ENCODE measurements around the gene SEC14L3.
"Not testable (repeated sequence)": the region's sequence is repeated elsewhere in the genome, so short reads cannot be mapped to it uniquely, and the experiment has no call there.

The SEC14L3 gene

DNA sequence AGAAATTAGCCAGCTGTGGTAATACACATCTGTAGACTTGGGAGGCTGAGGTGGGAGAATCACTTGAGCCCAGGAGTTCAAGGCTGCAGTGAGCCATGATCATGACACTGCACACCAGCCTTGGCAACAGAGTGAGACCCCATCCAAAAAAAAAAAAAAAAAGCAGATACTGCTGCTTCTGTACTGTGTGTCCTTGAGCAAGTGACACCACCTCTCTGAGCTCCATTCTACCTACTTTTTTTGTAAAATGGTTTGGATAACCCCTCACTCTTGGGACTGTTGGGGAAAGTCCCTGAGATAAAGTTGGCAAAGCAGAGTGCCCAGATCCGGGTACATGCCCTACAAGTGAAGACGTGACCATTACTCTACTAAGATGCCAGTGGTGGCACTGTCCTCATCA lies 2.7 kb downstream of the SEC14L3 start:
- no peak for DNase-seq (ENCODE audit: low read depth, low spot score)
- H3K4me3 ChIP-seq (ENCODE audit: low read depth, low read length) = no peak overlapping the region
- TF ChIP-seq, protein P1, sequence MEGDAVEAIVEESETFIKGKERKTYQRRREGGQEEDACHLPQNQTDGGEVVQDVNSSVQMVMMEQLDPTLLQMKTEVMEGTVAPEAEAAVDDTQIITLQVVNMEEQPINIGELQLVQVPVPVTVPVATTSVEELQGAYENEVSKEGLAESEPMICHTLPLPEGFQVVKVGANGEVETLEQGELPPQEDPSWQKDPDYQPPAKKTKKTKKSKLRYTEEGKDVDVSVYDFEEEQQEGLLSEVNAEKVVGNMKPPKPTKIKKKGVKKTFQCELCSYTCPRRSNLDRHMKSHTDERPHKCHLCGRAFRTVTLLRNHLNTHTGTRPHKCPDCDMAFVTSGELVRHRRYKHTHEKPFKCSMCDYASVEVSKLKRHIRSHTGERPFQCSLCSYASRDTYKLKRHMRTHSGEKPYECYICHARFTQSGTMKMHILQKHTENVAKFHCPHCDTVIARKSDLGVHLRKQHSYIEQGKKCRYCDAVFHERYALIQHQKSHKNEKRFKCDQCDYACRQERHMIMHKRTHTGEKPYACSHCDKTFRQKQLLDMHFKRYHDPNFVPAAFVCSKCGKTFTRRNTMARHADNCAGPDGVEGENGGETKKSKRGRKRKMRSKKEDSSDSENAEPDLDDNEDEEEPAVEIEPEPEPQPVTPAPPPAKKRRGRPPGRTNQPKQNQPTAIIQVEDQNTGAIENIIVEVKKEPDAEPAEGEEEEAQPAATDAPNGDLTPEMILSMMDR (IDR thresholded peaks at IDR 0.05; ENCODE audit: low read depth, low read length) = no peak

DNA sequence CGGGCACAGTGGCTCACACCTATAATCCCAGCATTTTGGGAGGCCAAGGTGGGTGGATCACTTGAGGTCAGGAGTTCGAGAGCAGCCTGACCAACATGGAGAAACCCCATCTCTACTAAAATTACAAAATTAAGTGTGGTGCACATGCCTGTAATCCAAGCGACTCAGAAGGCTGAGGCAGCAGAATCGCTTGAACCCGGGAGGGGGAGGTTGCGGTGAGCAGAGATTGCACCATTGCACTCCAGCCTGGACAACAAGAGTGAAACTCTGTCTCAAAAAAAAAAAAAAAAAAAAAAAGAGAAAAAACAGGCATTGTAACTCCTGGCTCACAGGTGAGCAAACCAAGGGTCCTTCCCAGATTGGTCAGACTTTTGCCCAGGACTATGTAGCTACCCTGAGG lies 11.3 kb downstream of the SEC14L3 start:
- in situ Hi-C loops (cut with HindIII; ENCODE audit: low sequenced_read_pairs); DNase-seq (ENCODE audit: low read depth, low spot score): not testable (repeated sequence)

More for the DNA sequence above, 2.7 kb downstream of the SEC14L3 start:
- in situ Hi-C loops (cut with HindIII; ENCODE audit: low sequenced_read_pairs) = no loop called here

DNA sequence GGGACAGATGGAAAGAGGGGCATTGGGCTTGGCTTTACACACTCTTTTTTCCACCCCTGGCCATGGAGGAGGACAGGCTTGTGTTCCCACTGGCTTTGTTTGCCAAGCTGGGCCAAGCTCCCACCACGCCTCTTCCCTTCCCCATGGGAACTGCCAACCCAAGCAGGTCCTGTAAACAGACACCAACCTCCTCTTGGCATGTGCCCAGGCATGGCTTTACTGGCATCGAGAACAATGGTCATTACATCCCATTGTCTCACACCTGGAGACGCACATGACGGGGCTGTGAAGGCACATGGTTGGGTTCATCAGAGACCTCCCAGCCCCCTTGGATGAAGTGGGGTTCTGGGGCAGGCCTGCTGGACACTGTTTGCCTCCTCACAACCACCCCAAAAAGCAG lies 11.7 kb downstream of the SEC14L3 start:
- in situ Hi-C loops (cut with HindIII; ENCODE audit: low sequenced_read_pairs) = no loop called here
- H3K4me3 ChIP-seq (ENCODE audit: low read depth, low read length) = no peak overlapping the region
- DNase-seq (ENCODE audit: low read depth, low spot score) = no peak
- TF ChIP-seq, protein P1 (IDR thresholded peaks at IDR 0.05; ENCODE audit: low read depth, low read length) = no peak

More for the DNA sequence above, 11.3 kb downstream of the SEC14L3 start:
- H3K4me3 ChIP-seq (ENCODE audit: low read depth, low read length) = not testable (repeated sequence)

DNA sequence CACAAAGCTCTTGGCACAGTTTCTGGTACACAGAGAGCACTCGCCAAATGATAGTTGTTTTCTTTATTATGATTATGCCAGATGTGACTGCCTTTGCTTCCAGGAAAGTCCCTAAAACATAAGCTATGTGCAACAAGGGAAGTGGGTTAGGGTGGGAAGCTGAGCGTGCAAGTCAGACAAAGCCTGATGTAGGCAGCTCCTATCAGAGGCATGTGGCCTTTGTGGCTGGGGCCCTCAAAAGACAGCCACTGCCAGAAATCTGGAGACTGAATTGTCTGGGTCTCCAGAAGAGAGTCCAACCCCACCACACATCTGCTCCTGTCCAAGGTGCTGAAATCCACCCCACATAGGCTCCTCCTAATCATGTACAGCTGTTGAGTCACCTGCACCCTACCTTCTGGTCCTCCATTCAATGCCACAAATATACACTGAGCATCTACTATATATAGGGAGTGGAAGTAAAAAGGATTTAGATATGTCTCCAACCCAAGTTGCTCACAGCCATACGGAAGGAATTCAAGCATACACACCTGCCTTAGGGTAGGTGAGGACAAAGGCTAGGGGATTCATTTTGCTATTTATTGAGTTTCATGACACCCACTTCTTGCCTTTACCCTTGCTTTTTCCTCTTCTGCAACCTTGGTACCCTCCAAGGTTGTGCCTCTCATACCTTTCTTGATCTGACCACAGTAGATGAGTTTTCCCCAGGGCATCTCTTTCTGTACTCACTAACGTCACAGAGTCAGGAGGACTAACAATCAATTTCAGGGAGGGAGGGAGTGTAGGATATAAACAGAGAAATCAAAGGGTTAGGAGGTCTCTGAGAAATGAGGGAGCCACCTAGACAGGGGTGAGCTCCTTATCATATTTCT lies 12.4 kb downstream of the SEC14L3 start:
- in situ Hi-C loops (cut with HindIII; ENCODE audit: low sequenced_read_pairs) = no loop called here
- H3K4me3 ChIP-seq (ENCODE audit: low read depth, low read length) = no peak overlapping the region
- peak; percentile 14 for DNase-seq (ENCODE audit: low read depth, low spot score)
- TF ChIP-seq, protein P1 (IDR thresholded peaks at IDR 0.05; ENCODE audit: low read depth, low read length) = no peak

DNA sequence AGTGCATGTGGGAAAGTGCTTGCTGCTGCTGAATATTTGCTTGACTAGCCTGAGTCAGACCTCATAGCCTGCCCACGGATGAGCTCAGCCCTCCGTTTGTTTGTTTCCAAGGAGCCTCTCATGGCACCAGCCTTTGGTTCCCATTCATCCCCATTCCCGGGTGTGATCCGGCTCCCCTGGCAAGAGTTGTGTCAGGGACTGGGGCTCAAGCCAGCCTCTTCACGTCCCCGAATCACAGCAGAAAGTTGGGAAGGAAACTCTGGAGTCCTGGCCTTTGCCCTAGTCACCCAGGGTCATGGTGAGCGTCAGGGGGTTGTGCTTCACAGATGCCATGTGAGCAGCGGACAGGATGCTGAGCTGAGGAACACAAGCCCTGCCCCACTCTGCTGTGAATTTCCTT lies 13.8 kb downstream of the SEC14L3 start:
- DNase-seq (ENCODE audit: low read depth, low spot score) = no peak
- H3K4me3 ChIP-seq (ENCODE audit: low read depth, low read length) = no peak overlapping the region
- TF ChIP-seq, protein P1 (IDR thresholded peaks at IDR 0.05; ENCODE audit: low read depth, low read length) = no peak
- in situ Hi-C loops (cut with HindIII; ENCODE audit: low sequenced_read_pairs) = no loop called here

DNA sequence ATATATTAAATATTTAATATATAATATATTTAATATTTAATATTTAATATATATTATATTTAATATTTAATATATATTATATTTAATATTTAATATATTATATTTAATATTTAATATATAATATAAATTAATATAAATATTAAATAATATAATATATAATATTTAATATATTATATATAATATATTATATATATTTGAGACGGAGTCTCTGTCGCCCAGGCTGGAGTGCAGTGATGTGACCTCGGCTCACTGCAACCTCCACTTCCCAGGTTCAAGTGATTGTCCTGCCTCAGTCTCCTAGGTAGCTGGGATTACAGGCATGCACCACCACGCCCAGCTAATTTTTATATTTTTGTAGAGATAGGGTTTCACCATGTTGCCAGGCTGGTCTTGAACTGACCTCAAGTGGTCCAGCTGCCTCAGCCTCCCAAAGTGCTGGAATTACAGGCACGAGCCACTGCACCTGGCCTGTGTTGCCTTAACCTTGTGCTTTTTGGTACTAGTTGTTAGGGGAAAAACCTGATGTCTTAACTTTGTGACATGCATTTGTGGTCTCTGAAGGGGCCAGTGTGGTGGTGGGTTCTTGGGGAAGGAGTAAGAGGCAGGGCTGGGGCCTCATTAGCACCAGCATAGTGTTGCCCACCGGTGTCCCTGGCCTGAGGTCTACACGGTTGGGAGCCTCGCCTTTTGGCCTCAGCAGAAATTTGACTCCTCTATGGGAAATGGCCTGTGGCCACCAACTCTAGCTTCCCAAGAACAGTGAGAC lies 16.6 kb downstream of the SEC14L3 start:
- in situ Hi-C loops (cut with HindIII; ENCODE audit: low sequenced_read_pairs) = no loop called here
- DNase-seq (ENCODE audit: low read depth, low spot score) = no peak
- TF ChIP-seq, protein P1 (IDR thresholded peaks at IDR 0.05; ENCODE audit: low read depth, low read length) = no peak

More for the DNA sequence above, 16.6 kb downstream of the SEC14L3 start:
- no peak overlapping the region for H3K4me3 ChIP-seq (ENCODE audit: low read depth, low read length)
